ENCODE measurements around the gene COX4I1.

Gene COX4I1

DNA sequence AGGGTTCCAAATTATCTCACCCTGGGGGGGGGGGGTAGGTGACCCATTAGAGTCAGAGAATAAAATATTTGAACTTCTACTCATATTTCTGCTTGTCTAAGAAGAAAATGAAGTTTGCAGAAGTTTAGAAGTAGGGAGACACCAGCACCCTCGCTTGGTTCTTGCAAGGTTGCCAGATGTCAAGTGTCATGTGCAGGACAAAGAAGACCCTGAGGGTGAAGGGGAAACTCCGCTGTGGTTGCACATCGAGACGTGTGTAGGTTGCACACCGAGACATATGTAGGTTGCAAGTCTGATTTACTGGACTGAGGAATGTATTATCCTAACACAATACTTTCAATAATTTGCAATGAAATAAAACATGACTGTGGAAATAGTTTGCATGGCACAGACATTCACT lies 57.1 kb downstream of the COX4I1 start:
- H3K4me3 ChIP-seq (ENCODE audit: low read depth, low read length): no peak overlapping the region
- in situ Hi-C loops (cut with HindIII; ENCODE audit: low sequenced_read_pairs): loop anchor here (10.0 kb wide), 1 partner anchor 78 kb away; no protein-coding TSS in a partner anchor
- no peak for DNase-seq (ENCODE audit: low read depth)
- TF ChIP-seq, protein P1, sequence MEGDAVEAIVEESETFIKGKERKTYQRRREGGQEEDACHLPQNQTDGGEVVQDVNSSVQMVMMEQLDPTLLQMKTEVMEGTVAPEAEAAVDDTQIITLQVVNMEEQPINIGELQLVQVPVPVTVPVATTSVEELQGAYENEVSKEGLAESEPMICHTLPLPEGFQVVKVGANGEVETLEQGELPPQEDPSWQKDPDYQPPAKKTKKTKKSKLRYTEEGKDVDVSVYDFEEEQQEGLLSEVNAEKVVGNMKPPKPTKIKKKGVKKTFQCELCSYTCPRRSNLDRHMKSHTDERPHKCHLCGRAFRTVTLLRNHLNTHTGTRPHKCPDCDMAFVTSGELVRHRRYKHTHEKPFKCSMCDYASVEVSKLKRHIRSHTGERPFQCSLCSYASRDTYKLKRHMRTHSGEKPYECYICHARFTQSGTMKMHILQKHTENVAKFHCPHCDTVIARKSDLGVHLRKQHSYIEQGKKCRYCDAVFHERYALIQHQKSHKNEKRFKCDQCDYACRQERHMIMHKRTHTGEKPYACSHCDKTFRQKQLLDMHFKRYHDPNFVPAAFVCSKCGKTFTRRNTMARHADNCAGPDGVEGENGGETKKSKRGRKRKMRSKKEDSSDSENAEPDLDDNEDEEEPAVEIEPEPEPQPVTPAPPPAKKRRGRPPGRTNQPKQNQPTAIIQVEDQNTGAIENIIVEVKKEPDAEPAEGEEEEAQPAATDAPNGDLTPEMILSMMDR (IDR thresholded peaks at IDR 0.05; ENCODE audit: low read depth, low read length, missing control alignments): no peak
